Type B pancreatic cell (in vitro differentiated cells): ENCODE data around the gene CDH5. TPM values are rescaled to one million over a fixed set of nuclear protein-coding genes. Genes with fewer than 3 reads are reported as not detected.

Source experiments
- DNase-seq: peaks from one replicate; pipeline ENCODE4 v3.0.0; 2021; ENCODE audit warnings: mixed read lengths; ENCODE audit not compliant: unreplicated experiment; ENCODE audit errors: extremely low spot score
- H3K27ac Mint-ChIP-seq: 2 replicates; pipeline ENCODE4 v1.8.0; 2021; ENCODE audit warnings: mild to moderate bottlenecking, mixed read lengths
- H3K27me3 Mint-ChIP-seq: 2 replicates; pipeline ENCODE4 v1.8.0; 2021; ENCODE audit warnings: mixed read lengths
- H3K36me3 Mint-ChIP-seq: 2 replicates; pipeline ENCODE4 v1.8.0; 2021; ENCODE audit warnings: mixed read lengths
- H3K4me1 Mint-ChIP-seq: one replicate; pipeline ENCODE4 v1.8.0; 2021; ENCODE audit warnings: mixed read lengths; ENCODE audit not compliant: unreplicated experiment
- H3K4me3 Mint-ChIP-seq: 2 replicates; pipeline ENCODE4 v1.8.0; 2021; ENCODE audit warnings: mild to moderate bottlenecking, mixed read lengths
- H3K9me3 Mint-ChIP-seq: 2 replicates; pipeline ENCODE4 v1.8.0; 2021; ENCODE audit warnings: mixed read lengths
- CTCF ChIP-seq: fragments of 200-600 bp; sonication (generic); conservative IDR thresholded peaks from 2 replicates; pipeline ENCODE4 v1.5.0; 2021; ENCODE audit warnings: antibody characterized with exemption, mild to moderate bottlenecking
- total RNA-seq: library from RNA; stranded (reverse); gene quantifications from 2 replicates; pipeline ENCODE4 v1.2.1, GENCODE V29; 2021; ENCODE audit warnings: low replicate concordance

Gene CDH5
- total RNA-seq, 1 donor from 2014 or later, result 0.46 TPM

GRCh38 chr16:66346221-66346620 lies 20.3 kb upstream of the CDH5 start:
- TF ChIP-seq CTCF, result no peak
- Mint-ChIP-seq H3K4me1 (no peaks in the 10 kb centered on the region), H3K9me3 (no peaks in the 10 kb centered on the region), H3K27me3 (peaks cover 4% of the 10 kb centered on the region), H3K27ac (no peak overlapping the region), H3K4me3 (no peak overlapping the region), H3K36me3 (no peaks in the 10 kb centered on the region)
- DNase-seq, result no peak

- no peak overlapping the region for H3K4me3 Mint-ChIP-seq
- no peak for TF ChIP-seq CTCF
- DNase-seq, result no peak
- no peaks in the 10 kb centered on the region for H3K9me3 Mint-ChIP-seq
- H3K36me3 Mint-ChIP-seq, result no peaks in the 10 kb centered on the region
- H3K4me1 Mint-ChIP-seq, result peaks cover 20% of the 10 kb centered on the region
- H3K27ac Mint-ChIP-seq, result no peak overlapping the region
- peaks cover 9% of the 10 kb centered on the region for H3K27me3 Mint-ChIP-seq
These were observed 14.2 kb upstream of the CDH5 start for GRCh38 chr16:66352304-66352703.

- peaks cover 24% of the 10 kb centered on the region for H3K4me1 Mint-ChIP-seq
- no peak overlapping the region for H3K27ac Mint-ChIP-seq
- H3K4me3 Mint-ChIP-seq, result peak overlapping the region; percentile 4
- no peaks in the 10 kb centered on the region for H3K9me3 Mint-ChIP-seq
- DNase-seq, result no peak
- H3K27me3 Mint-ChIP-seq, result peaks cover 13% of the 10 kb centered on the region
- no peak for TF ChIP-seq CTCF
- H3K36me3 Mint-ChIP-seq, result no peaks in the 10 kb centered on the region
These were observed 13.4 kb upstream of the CDH5 start for GRCh38 chr16:66353055-66353454.

- DNase-seq, result no peak
- no peaks in the 10 kb centered on the region for H3K9me3 Mint-ChIP-seq
- H3K27me3 Mint-ChIP-seq, result peaks cover 13% of the 10 kb centered on the region
- peak overlapping the region; percentile 1 for H3K27ac Mint-ChIP-seq
- TF ChIP-seq CTCF, result no peak
- H3K36me3 Mint-ChIP-seq, result no peaks in the 10 kb centered on the region
- peak overlapping the region; percentile 3 for H3K4me3 Mint-ChIP-seq
- peaks cover 26% of the 10 kb centered on the region for H3K4me1 Mint-ChIP-seq
These were observed 12.2 kb upstream of the CDH5 start for GRCh38 chr16:66354034-66354909.

- Mint-ChIP-seq H3K27ac (no peak overlapping the region), H3K4me3 (no peak overlapping the region), H3K27me3 (peaks cover 13% of the 10 kb centered on the region), H3K9me3 (no peaks in the 10 kb centered on the region), H3K36me3 (no peaks in the 10 kb centered on the region), H3K4me1 (peaks cover 30% of the 10 kb centered on the region)
- no peak for DNase-seq
- TF ChIP-seq CTCF, result no peak
These were observed 11.0 kb upstream of the CDH5 start for GRCh38 chr16:66355526-66355925.
